Stimulated activated naive CD8-positive, alpha-beta T cell treated with anti-CD3 and anti-CD28 coated beads, Interleukin-15, amount 100 ng/mL, for 72 hours (primary cell): ENCODE data around the gene NDUFS7.

Experiments
- ATAC-seq: fragments of 150-1000 bp; cut with Tn5 transposase; 2 replicates; pipeline ENCODE4 v1.10.0; 2021; ENCODE audit warnings: mild to moderate bottlenecking, moderate library complexity
- DNase-seq, 2 donors: peaks; one replicate each; pipeline ENCODE4 v3.0.0; 2021 to 2022
- H3K27ac Mint-ChIP-seq, 2 donors: one replicate each; pipeline ENCODE4 v1.8.0; 2022; ENCODE audit warnings: mild to moderate bottlenecking in 2 of 2, mixed read lengths in 2 of 2, moderate library complexity in 2 of 2
- H3K27me3 Mint-ChIP-seq: one replicate; pipeline ENCODE4 v1.8.0; 2022; ENCODE audit warnings: mixed read lengths
- H3K4me1 Mint-ChIP-seq: one replicate; pipeline ENCODE4 v1.8.0; 2022; ENCODE audit warnings: mild to moderate bottlenecking, mixed read lengths
- H3K4me3 Mint-ChIP-seq, 2 donors: one replicate each; pipeline ENCODE4 v1.8.0; 2022; ENCODE audit warnings: mild to moderate bottlenecking in 2 of 2, mixed read lengths in 2 of 2, moderate library complexity in 1 of 2
- H3K9me3 Mint-ChIP-seq, 2 donors: one replicate each; pipeline ENCODE4 v1.8.0; 2022; ENCODE audit warnings: mixed read lengths in 2 of 2

The NDUFS7 gene

GRCh38 chr19:1376415-1376805 lies 7.3 kb upstream of the NDUFS7 start:
- Mint-ChIP-seq H3K4me1 (no peaks in the 10 kb centered on the region), H3K4me3 (no peak overlapping the region), H3K9me3 (no peaks in the 10 kb centered on the region), H3K27ac (no peak overlapping the region), H3K27me3 (no peaks in the 10 kb centered on the region)
- DNase-seq (no peak), ATAC-seq (no peak)

- DNase-seq, result no peak
Observed at GRCh38 chr19:1377176-1377964, 6.3 kb upstream of the NDUFS7 start.

GRCh38 chr19:1377965-1378785 lies 5.5 kb upstream of the NDUFS7 start:
- DNase-seq, result no peak
- ATAC-seq, result no peak
- Mint-ChIP-seq H3K4me1 (peaks cover 6% of the 10 kb centered on the region), H3K4me3 (no peak overlapping the region), H3K27ac (no peak overlapping the region), H3K9me3 (peaks cover 0 to 2% of the 10 kb centered on the region in 2 donors), H3K27me3 (peaks cover 3% of the 10 kb centered on the region)

More at GRCh38 chr19:1377176-1377964, 6.3 kb upstream of the NDUFS7 start:
- no peaks in the 10 kb centered on the region for H3K4me1 Mint-ChIP-seq
- H3K27me3 Mint-ChIP-seq, result no peaks in the 10 kb centered on the region
- H3K4me3 Mint-ChIP-seq, result no peak overlapping the region
- H3K27ac Mint-ChIP-seq, result no peak overlapping the region
- H3K9me3 Mint-ChIP-seq, result no peaks in the 10 kb centered on the region
- ATAC-seq, result no peak

DNA sequence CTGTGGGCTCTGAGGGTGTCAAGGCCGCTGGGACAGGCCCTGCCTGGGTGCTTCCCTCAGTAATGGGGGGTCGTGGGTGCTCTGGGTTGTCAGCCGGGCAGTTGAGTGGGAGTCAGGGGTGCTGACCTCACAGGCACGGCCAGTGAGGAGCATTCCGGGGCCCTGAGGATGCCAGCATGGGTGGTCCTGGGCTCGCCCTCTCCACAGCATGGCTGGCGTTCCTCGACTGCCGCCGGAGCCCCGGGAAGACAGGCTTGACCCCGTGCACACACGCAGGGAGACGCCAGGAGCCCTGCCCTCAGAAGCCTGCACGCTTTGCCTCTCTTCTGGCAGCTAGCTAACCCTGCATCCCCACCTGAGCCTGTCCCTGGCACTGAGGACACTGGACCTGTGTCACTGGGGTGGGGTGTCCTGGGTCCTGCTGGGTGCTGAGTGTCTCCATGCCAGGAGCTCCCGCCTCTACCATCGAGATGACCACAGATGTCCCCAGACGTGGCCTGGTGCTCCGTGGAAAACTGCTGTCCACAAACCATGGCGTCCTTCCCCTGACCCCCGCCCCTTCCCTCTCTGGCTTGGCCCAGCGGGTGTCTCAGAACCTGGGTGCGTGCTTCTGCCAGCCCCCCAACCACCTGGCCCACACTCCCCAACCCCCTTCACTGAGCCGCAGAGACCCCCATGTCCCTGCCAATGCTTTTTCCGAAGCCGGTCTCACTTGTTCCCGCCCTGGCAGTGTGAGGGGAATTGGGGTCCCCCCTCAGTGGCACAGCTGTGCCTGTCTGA lies 4.4 kb upstream of the NDUFS7 start:
- DNase-seq, result no peak
- H3K9me3 Mint-ChIP-seq, result peaks cover 0 to 7% of the 10 kb centered on the region in 2 donors
- H3K27me3 Mint-ChIP-seq, result peaks cover 8% of the 10 kb centered on the region
- H3K4me1 Mint-ChIP-seq, result peaks cover 14% of the 10 kb centered on the region
- H3K27ac Mint-ChIP-seq, result no peak overlapping the region
- no peak for ATAC-seq
- no peak overlapping the region for H3K4me3 Mint-ChIP-seq

GRCh38 chr19:1379961-1380489 lies 3.7 kb upstream of the NDUFS7 start:
- H3K27me3 Mint-ChIP-seq, result peaks cover 8% of the 10 kb centered on the region
- no peak overlapping the region for H3K27ac Mint-ChIP-seq
- H3K4me1 Mint-ChIP-seq, result peaks cover 21% of the 10 kb centered on the region
- ATAC-seq (no peak), DNase-seq (no peak)
- H3K4me3 Mint-ChIP-seq, result no peak overlapping the region
- peaks cover 0 to 7% of the 10 kb centered on the region in 2 donors for H3K9me3 Mint-ChIP-seq

DNA sequence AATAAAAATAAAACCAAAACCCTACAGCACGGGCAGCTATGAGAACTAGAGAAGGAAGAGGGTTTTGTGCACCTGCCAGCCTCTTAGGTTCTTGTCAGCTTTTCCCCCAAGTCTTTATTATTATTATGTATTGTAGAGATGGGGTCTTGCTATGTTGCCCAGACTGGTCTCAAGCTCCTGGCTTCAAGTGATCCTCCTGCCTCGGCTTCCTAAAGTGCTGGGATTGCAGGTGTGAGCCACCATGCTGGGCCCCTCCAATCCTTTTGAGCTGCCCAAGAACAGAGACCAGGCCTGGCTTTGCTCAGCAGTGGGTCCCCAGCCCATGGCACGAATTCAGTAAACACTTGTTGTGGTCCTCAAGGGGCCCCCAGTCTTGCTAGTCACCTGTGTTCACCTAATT lies 1.5 kb upstream of the NDUFS7 start:
- no peak for ATAC-seq
- H3K9me3 Mint-ChIP-seq, result peaks cover 0 to 7% of the 10 kb centered on the region in 2 donors
- peaks cover 8% of the 10 kb centered on the region for H3K27me3 Mint-ChIP-seq
- H3K4me1 Mint-ChIP-seq, result peaks cover 40% of the 10 kb centered on the region
- no peak overlapping the region for H3K4me3 Mint-ChIP-seq
- peak overlapping the region in 1 of 2 donors; percentile 100 for H3K27ac Mint-ChIP-seq
- no peak for DNase-seq

DNA sequence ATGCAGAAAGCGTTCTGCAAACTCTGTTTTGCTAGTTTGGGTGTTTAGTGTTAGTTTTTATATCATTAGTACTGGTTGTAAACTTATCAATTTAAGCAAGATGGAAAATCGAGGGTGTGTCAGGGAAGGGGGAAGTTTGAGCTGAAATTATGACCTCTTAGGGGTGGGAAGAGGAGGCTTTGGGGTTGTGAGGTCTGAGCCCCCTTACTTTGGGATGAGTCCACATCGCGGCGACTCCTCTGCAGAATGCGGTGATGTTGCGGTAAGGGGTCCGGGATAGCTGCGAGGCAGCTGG lies 743 bp upstream of the NDUFS7 start:
- peak overlapping the region; percentile 91 to 100 for H3K27ac Mint-ChIP-seq
- peaks cover 41% of the 10 kb centered on the region for H3K4me1 Mint-ChIP-seq
- no peak for ATAC-seq
- H3K9me3 Mint-ChIP-seq, result peaks cover 0 to 7% of the 10 kb centered on the region in 2 donors
- H3K4me3 Mint-ChIP-seq, result peak overlapping the region; percentile 93 to 95
- DNase-seq, result no peak
- H3K27me3 Mint-ChIP-seq, result peaks cover 8% of the 10 kb centered on the region

DNA sequence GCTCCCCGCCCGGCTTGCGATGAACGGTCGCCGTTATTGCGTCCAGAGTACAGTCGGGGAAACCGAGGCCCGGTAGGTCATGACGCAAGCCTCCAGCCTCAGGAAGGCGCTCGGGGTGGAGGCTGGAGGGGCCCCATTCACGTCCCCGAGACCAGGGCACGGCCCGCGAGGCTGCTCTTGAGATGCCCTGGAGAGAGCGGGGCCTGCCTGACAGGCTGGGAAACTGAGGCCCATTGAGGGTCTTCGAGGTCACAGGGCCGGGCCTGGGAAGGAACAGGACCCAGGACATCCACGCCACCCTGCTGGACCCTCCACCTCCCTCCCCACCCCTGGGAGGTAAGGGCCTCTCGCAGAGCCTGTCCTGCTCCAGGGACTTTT lies 367 bp downstream of the NDUFS7 start:
- ATAC-seq (peak; percentile 19), DNase-seq (no peak)
- H3K4me1 Mint-ChIP-seq, result peaks cover 41% of the 10 kb centered on the region
- H3K27ac Mint-ChIP-seq, result peak overlapping the region; percentile 74 to 80
- peaks cover 0 to 7% of the 10 kb centered on the region in 2 donors for H3K9me3 Mint-ChIP-seq
- peak overlapping the region; percentile 93 to 95 for H3K4me3 Mint-ChIP-seq
- H3K27me3 Mint-ChIP-seq, result peaks cover 8% of the 10 kb centered on the region

- DNase-seq (no peak), ATAC-seq (no peak)
- peaks cover 41% of the 10 kb centered on the region for H3K4me1 Mint-ChIP-seq
- peaks cover 8% of the 10 kb centered on the region for H3K27me3 Mint-ChIP-seq
- peaks cover 0 to 7% of the 10 kb centered on the region in 2 donors for H3K9me3 Mint-ChIP-seq
- H3K4me3 Mint-ChIP-seq, result peak overlapping the region; percentile 93 to 95
- H3K27ac Mint-ChIP-seq, result peak overlapping the region; percentile 74 to 80
Observed at GRCh38 chr19:1384478-1385110, 887 bp downstream of the NDUFS7 start.

DNA sequence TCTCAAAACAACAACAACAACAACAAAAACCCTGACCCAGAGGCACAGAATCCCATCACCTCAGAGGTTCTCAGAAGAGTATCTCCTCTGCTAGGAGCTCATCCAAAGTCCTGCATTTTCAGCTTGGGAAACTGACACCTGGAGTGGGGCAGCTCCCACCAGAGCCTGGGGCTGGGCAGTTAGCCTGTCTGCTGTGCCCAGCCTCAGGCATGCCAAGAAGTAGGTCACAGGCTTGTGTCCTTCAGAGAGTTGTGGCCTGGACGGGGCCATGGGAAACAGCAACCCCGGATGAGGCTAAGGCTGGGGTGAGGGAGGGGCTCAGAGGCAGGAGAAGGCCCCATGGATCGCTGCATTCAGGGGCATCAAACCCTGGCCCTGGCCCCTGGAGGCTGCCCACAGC lies 2.1 kb downstream of the NDUFS7 start:
- H3K4me3 Mint-ChIP-seq, result peak overlapping the region in 1 of 2 donors; percentile 42
- H3K27ac Mint-ChIP-seq, result peak overlapping the region in 1 of 2 donors; percentile 25
- H3K4me1 Mint-ChIP-seq, result peaks cover 41% of the 10 kb centered on the region
- ATAC-seq, result no peak
- DNase-seq, result no peak
- H3K9me3 Mint-ChIP-seq, result peaks cover 0 to 7% of the 10 kb centered on the region in 2 donors
- peaks cover 8% of the 10 kb centered on the region for H3K27me3 Mint-ChIP-seq

DNA sequence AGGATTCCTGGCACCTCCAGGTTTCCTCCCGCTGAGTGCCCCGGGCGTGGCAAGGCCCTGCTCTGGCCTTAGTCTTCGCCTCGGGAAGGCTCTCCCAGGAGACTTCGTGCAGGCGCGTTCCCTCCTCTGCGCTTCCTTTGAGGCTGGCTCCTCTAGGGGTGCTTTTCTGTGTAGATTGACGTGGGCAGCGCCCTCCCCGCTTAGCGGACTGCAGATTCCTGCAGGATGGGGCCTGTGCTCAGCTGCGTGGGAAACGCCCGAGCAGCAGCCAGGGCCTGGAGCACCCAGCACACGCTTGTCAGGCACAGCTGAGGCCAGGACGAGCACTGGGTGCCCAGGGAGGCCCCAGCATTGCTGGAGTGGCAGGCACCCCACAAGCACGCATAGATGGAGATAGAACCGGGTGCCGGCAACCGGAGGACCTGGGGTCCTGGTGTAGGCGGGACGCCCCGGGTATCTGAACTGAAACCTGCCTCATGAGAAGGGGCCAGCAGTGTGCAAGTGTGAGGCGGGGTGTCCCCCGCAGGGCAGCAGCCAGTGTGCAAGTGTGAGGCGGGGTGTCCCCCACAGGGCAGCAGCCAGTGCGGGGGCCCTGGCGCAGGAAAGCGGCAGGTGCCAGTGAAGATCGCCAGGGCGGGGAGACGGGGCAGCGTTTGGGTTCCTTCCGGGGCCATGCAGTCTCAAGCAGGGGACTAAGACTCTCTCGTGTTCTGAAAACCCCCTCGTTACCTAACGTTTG lies 3.4 kb downstream of the NDUFS7 start:
- peaks cover 8% of the 10 kb centered on the region for H3K27me3 Mint-ChIP-seq
- DNase-seq (no peak), ATAC-seq (no peak)
- no peak overlapping the region for H3K4me3 Mint-ChIP-seq
- peaks cover 41% of the 10 kb centered on the region for H3K4me1 Mint-ChIP-seq
- peak overlapping the region in 1 of 2 donors; percentile 27 for H3K27ac Mint-ChIP-seq
- H3K9me3 Mint-ChIP-seq, result peaks cover 0 to 7% of the 10 kb centered on the region in 2 donors

DNA sequence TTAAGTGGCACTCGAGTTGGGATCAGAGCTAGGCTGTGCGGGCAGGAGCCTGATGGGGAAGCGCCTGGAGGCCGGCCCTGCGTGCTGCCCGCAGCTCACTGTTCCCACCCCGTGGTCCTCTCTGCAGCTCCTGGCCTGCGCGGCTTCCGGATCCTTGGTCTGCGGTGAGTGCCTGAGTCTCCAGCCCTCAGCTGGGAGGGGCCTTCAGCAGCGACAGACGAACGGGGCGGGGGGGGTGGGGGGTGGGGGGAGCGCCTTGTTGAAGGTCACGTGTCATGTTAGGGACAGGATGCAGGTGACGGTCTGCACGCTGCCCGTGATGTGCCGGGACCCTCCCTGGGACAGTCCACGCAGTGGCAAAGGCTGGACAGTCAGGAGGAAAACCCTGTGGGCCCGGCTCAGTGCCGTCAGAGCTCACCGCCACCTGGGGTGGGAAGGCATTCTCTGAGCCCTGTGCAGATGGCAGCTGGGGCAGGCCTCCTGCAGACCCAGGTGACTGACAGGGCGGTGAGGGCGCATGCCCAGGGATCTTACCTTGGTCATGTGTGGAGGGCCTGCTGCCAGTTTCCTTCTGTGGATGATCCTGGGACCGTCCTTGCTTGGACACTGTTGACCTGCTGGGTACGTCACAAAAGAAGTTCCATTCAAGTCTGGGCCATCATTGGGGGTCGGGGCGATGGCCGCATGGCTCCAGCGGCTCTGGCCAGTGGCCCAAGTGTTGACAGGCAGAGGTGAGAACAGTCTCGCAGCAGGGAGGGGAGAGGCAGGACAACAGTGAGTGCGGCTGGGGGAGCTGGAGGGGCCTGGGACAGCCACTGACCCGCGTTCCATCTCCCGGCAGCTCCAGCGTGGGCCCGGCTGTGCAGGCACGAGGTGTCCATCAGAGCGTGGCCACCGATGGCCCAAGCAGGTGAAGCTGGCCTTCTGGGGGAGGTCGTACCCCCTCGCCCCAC lies 4.3 kb downstream of the NDUFS7 start:
- H3K9me3 Mint-ChIP-seq, result peaks cover 0 to 7% of the 10 kb centered on the region in 2 donors
- H3K4me3 Mint-ChIP-seq, result no peak overlapping the region
- H3K27me3 Mint-ChIP-seq, result peaks cover 7% of the 10 kb centered on the region
- no peak overlapping the region for H3K27ac Mint-ChIP-seq
- DNase-seq, result no peak
- peaks cover 37% of the 10 kb centered on the region for H3K4me1 Mint-ChIP-seq
- ATAC-seq, result no peak

DNA sequence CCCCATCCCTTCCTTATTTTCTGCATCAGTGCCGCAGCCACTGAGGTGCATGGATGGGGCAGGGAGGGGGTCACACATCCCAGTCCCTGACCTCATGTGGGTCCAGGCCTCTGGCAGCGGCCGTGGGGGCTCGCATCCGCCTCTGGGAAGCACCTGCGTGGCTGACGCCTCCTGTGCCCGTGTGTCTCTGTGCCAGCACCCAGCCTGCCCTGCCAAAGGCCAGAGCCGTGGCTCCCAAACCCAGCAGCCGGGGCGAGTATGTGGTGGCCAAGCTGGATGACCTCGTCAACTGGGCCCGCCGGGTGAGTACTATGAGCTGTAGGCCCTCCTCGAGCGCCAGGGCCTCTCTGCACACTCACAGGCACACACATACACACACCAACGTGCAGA lies 4.9 kb downstream of the NDUFS7 start:
- Mint-ChIP-seq H3K27ac (peak overlapping the region in 1 of 2 donors; percentile 42), H3K27me3 (peaks cover under 1% of the 10 kb centered on the region), H3K4me3 (no peak overlapping the region), H3K4me1 (peaks cover 30% of the 10 kb centered on the region), H3K9me3 (peaks cover 0 to under 1% of the 10 kb centered on the region in 2 donors)
- DNase-seq (no peak), ATAC-seq (no peak)
